GM18517 (cell line): ENCODE data around the gene VIM.

Experiments
- ATAC-seq: cut with Tn5 transposase; IDR thresholded peaks from one replicate; pipeline ENCODE4 v1.9.1; 2021; ENCODE audit warnings: mild to moderate bottlenecking, moderate library complexity; ENCODE audit not compliant: unreplicated experiment

VIM gene

DNA sequence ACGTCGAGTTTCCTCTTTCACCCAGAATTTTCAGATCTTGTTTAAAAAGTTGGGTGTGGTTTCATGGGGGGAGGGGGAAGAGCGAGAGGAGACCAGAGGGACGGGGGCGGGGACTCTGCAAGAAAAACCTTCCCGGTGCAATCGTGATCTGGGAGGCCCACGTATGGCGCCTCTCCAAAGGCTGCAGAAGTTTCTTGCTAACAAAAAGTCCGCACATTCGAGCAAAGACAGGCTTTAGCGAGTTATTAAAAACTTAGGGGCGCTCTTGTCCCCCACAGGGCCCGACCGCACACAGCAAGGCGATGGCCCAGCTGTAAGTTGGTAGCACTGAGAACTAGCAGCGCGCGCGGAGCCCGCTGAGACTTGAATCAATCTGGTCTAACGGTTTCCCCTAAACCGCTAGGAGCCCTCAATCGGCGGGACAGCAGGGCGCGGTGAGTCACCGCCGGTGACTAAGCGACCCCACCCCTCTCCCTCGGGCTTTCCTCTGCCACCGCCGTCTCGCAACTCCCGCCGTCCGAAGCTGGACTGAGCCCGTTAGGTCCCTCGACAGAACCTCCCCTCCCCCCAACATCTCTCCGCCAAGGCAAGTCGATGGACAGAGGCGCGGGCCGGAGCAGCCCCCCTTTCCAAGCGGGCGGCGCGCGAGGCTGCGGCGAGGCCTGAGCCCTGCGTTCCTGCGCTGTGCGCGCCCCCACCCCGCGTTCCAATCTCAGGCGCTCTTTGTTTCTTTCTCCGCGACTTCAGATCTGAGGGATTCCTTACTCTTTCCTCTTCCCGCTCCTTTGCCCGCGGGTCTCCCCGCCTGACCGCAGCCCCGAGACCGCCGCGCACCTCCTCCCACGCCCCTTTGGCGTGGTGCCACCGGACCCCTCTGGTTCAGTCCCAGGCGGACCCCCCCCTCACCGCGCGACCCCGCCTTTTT lies at the start of gene VIM:
Gene VIM, plus strand, starts transcription at position 151 of the 925 bp plus-strand sequence. CDS start 1,182 bp downstream, outside the sequence.
- peak; percentile 44 for ATAC-seq

DNA sequence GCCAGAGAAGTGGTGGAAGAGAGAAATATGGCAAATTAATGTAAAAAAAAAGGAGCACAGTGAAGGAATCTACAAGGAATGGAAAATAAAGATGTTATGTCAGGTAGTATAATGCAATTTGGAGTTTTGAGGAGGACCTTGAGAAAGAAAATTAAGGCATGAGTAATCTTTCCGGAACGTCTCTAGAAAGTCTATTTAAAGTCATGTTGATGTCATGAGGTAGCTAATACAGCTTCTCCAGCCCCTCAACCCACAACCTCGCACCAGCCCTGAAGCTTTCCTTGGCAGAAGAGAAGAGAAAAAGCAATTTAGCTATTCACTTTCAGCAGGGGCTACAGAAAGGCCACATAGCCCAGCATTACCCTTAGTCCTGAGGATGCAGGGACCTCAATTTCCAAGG lies 49.0 kb upstream of the VIM start:
- ATAC-seq = no peak

DNA sequence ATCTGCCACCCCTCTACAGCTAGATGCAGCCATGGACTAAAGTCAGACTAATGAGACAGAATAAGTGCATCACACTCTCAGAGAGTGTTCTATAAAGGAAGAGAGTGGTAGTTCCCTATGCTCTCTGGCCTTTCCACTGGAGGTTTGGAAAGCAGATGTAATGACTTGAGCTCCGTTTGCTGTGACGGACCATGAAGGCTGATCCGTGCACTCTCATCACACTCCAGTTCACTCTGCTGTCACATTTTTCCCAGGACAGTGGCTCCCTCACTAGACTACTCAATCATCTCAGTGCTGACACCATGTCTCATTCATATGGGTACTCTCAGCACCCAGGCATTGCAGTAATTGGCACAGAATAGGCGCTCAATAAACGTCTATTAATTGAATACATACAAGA lies 46.9 kb upstream of the VIM start:
- no peak for ATAC-seq

DNA sequence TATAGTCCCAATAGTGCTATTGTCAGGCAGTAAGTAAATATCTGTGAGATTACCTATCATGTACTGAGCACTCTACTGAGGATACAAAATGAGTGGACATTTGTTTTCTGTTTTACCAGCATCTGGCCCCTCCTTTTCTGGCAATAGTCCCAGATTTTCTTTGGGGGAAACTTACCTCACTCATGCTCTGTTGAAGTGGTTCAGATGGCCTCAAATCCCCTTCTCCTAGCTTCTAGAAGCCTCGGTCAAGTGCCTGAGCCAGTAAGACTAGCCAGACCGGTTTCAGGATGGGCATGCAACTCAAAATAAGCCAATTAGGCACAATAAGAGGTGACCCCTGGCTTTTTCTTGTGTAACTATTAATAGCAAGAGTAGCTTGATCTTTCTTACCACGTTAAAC lies 46.3 kb upstream of the VIM start:
- no peak for ATAC-seq

DNA sequence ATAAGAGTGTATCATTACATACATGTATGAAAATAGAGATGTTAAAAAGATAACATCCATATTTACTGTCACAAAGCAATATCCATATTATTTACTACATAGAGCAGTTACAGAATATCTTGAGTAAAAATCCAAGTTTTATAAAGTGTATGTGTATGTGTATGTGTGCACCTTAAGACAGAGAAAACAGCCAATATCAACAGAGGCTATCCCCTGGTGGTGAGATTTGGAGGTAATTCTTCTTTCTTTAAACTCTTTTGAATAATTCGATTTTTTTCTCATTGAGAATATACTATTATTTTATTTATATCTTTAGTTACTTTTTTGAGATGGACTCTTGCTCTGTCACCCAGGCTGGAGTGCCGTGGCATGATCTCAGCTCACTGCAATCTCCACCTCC lies 44.9 kb upstream of the VIM start:
- ATAC-seq = no peak

DNA sequence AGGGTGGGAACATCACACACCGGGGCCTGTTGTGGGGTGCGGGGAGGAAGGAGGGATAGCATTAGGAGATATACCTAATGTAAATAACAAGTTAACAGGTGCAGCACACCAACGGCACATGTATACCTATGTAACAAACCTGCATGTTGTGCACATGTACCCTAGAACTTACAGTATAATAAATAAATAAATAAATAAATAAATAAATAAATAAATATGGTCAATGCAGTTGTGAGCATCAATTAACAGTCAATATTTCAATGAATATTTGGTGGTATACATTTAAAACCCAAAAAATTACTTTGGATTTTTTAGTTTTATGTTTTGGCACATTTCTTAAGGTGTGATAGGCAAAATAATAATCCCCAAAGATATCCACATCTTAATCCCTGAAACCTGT lies 42.2 kb upstream of the VIM start:
- ATAC-seq = no peak

DNA sequence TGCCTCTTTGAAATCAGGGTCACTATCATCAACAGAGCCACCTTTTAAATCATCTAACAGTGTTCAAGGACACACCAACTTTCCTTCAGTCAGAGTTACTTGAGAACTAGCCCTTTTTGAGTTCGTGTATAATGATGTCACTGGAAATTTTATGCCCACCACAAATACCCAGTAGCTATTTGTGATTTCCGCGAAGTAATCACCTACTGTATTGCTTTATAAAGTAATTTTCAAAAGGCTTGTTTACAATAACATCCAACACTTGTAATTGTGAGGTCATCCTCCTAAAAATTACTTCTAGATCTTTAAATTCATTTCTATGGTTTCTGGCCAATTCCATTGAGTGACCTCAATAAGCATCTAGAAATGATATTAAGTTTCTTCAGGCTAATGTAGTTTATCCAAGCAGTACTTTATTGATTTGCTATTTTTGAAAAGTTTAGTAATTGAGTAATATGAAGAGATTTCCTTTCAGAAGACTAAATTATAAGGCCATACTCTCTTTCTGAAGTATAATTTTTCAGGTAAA lies 39.3 kb upstream of the VIM start:
- no peak for ATAC-seq

DNA sequence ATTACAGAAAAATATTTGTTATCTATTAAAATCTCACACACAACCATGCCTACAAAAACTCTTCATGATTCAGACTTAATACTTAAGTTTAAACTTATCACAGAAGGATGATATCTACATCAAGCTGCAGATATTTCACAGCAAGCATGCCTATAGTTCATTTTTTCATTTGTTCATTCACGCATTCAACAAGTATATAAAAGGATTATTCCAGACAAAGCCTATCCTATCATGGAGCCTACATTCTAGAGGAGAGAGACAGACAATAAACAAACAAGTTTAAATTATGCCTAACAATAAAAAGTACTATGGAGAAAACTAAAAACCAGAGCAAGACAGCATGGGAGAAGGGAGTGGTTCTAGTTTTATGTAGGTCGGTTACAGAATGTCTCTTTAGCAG lies 37.4 kb upstream of the VIM start:
- ATAC-seq = no peak

DNA sequence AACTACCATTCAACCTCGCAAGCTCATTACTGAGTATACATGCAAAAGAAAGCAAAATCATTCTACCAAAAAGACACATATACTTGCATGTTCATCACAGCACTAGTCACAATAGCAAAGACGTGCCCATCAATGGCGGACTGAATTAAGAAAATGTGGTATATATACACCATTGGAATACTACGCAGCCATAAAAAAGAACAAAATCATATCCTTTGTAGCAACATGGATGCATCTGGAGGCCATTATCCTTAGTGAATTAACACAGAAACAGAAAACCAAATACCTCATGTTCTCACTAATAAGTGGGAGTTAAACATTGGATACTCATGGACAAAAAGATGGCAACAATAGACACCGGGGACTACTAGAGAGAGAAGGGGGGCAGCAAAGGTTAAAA lies 33.0 kb upstream of the VIM start:
- ATAC-seq = no peak

DNA sequence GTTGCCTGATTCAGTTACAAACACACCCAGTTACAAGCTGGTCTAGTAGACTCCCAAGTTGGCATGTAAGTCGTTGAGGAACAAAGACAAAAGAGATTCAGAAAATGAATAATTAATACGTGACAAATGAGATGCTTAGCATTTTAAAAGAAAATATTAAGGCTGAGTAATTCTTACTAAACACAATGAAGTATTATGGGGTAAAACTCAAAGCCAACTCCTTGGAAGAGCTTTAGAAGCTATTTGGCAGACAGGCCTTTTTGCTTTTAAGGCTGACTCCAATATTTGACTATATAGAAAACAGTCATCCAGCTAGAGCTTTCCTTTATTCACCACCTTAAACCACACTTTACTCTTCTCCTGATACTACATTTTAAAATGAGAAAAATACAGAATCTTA lies 32.0 kb upstream of the VIM start:
- no peak for ATAC-seq

DNA sequence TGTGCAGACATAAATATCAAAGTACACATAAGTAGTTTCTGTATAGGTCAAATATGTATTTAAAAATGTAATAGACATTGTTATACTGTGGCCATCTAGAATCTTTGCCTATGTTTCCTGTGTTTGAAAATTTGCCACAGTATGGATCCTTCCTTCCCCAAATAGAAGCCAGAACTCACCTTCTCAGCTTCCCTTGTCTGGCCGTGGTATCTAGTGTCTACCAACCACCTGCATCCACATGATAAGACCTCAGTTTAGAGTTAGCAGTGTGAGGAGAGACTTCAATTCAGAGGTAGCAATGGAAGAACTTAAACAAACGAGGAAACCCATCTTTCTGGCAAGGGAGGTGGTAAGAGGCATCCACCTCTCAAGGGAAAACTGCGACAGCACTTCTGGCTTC lies 31.5 kb upstream of the VIM start:
- ATAC-seq = no peak

DNA sequence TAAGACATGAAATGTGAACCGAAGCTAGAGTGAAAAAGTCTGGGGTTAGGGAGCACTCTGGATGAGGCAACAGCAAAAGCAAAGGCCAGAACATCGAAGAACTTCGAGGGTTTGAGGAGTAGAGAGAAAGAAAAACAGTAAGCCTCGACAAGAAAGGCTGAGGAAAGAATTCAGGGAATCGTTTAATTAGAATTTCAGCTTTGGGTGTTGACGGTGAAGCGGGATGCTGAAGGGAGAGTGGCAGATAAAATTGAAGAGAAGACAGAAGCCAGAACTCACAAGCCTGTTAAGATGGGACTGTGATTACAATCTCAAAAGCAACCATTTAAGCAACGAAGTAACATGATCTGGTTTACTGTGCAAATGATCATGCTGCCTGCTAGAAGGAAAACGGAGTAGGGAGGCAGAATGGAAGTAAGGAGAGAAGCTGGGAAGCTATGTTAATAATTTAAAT lies 28.7 kb upstream of the VIM start:
- no peak for ATAC-seq

DNA sequence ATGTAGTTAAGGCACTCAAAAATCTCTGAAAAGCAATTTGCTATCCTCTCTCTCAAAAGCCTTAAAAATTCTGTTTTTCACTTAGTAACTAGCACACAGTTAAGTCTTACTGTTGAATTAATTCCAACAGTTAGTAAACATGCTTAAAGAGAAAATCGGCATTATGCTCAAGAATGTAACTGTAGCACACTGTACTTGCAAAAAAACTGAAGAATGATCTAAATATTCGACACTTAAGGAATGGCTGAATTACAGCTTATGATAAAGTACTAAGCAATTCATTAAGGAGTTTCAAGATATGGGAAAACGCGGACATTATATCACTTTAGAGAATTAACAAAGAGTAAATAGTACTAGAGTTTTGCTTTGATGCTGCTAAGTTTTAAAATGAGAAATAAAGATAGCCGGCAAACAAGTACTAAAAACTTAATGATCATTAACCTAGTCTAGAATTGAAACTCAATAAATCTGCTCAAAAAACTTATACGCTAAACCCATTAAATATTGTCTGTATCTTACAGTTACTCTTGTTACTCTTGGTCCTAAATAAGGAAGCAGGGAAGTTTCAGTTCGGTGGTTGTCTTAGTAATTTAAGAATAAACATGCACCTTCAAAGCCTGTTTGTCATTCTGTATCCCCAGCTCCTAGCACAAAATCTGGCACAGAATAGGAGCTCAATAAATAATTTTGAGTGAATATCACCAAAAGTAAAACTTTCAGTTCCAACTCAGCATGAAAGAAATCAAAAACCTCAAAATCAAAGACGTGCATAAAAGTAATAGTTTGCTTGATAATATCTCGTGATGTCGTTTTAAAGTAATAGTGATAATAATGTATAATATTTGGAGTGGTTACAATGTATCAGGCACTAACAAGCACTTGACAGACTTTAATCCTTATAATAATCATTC lies 27.8 kb upstream of the VIM start:
- ATAC-seq = no peak

DNA sequence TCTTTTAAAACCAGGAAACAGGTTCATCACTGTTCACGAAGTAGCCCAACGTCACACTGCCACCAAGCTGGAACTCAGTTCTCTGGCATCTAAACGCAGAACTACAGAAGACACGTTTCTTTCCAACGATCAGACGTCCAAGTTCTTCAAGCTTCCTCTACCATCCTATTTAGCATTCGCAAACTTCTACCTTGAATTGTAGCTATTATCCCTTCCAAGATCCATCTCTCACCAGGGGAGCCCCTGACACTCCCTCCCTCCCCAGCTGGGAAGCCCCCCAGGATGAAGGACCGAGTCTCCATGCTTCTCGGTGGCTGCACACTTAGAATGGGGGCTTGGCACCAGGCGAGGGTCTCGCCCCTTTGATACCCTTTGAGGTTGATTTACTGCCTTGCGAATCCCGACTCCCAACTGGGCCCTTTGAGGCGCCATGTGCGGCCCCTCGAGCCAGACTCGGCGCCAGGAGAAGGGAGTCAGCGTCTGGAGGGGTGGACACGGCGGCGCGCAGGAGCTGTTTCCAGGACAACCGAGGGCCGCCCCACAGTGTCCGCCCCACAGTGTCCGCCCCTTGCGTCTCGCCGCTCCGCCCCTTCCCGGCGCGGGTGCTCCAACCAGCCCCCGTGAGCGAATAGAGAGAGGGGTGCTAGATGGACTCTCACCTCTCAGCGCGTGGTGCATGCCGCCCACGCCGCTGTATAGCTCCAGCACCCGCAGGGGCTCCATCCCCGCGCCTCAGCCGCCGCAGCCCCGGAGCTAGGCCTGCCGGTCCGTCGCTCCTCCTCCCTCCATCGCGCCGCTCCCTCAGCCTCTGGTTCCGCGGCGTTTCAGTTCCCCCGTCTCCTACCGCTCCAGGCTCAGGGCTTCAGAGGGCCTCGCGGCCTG lies 26.9 kb upstream of the VIM start, which contains the start of gene TRDMT1:
Gene TRDMT1, minus strand, starts transcription at position 761 of the 882 bp plus-strand sequence. Its CDS starts 38 bp downstream, at position 723.
- ATAC-seq = peak; percentile 93

DNA sequence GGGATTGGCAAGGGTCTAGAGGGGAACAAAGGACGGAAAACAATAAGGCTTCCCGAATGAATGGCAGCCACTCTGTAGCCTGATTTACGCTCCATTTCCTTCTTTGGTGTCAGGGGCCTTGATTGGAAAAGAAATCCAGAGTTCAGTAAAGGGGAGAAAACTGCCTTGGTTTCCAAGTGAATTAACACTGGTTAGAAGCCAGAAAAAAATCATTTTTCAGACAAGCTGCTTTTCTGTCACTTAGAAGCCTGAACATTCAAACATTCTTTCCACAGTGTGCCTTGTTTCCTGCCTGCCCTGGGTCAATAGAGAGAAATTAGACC lies 26.3 kb upstream of the VIM start:
- ATAC-seq = no peak

DNA sequence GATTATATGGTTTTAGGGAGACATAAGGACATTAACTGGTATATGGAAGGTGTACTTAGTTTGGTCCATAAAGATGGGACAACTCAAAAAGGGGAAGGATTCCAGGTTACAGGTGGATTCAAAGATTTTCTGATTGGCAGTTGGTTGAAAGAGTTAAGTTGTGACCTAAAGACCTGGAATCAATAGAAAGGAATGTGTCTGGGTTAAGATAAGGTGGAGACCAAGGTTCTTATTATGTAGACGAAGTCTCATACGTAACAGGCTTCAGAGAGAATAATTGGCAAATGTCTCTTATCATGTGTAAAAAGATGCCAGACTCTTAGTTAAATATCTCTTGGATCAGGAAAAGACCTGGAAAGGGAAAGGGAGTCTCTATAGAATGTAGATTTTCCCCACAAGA lies 25.5 kb upstream of the VIM start:
- ATAC-seq = no peak

DNA sequence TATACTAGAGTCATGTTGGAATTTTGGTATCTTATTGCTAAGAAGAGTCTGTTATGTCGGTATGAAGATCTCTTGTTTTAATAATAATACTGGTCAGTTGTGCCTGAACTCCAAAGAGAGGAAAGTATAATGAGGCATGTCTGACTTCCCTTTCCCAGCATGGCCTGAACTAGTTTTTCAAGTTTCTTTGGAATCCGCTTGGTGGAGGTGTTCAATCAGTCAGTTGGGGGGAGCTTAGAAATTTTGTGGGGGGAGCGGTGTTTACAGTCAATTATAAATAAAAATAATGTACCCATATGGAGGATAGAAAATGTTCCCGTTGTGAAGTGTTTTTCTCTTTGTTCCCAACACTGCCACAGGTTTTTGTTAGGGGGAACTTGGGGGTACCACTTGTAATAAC lies 25.0 kb upstream of the VIM start:
- no peak for ATAC-seq

DNA sequence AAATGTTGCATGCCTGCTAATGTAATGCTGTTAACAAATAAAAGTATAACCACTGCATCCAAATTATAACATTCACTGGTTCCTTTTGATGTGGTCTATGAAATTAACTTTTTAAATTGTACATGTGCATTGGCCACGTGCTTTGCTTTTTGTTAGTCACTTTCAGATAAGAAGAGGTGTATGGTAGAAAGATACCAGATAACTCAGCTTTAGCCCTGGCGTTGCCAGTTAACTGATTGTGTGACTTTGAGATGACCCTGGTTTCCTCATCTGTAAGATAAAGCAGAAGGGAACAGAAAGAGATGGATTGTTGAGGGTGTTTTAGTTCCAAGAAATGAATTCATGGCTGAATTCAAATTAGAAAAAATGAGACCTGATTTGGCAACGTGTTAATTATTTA lies 24.6 kb upstream of the VIM start:
- no peak for ATAC-seq

DNA sequence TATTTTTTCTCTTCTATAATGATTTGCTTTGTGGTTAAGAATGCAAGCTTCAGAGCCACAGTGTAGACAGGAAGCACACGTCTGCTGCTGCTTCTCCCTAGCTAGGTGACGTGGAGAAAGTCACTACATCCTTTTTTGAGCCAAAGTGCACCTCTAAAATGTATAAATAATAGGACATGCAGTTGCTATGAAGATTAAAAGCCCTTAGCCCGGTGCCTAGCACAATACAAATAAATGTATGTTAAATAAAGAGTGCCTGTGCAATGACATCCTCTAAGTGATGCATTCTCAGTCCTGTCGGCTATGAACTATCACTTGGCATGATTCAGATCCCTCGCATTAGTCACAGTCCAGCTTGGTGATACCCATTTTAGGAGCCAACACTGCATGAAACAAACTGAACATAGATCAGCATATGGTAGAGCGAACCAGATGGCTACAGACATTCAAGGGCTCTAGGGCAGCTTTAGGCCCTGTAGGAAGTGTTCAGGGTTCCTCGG lies 21.8 kb upstream of the VIM start:
- no peak for ATAC-seq

DNA sequence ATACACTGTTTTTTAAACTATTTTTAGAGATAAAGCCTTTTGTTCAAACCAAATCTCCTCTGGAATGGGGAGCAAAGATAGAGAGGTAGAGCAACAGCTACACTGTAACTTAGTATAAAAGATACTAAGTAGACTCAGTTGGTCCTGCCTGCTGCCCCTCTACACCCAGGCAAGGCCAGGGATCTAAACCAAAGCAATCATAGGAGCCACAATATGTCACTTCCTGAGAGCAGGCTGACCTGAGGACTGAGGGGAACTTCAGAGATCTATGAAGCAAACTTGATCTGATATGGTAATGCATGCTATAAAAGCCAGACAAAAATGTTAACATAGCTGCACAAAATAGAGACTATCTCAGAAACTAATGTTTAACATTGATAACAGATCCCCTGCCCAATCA lies 19.6 kb upstream of the VIM start:
- no peak for ATAC-seq
